Liver (tissue), 3 donors: ENCODE data around the gene WWOX.

Source experiments
- EGR1 ChIP-seq, 2 donors: IDR thresholded peaks; 2 replicates each; pipeline ENCODE4 v1.6.1; 2016 to 2018; ENCODE audit warnings: antibody characterized with exemption in 2 of 2, low read depth in 2 of 2
- HNF4A ChIP-seq, 2 donors: conservative IDR thresholded peaks; 2 replicates each; pipeline ENCODE4 v1.6.1; 2016; ENCODE audit warnings: antibody characterized with exemption in 2 of 2, mild to moderate bottlenecking in 2 of 2
- HNF4G ChIP-seq: IDR thresholded peaks from 2 replicates; pipeline ENCODE4 v1.6.1; 2016; ENCODE audit warnings: antibody characterized with exemption
- JUND ChIP-seq, 2 donors: IDR thresholded peaks; 2 replicates each; pipeline ENCODE4 v1.6.1; 2016; ENCODE audit warnings: antibody characterized with exemption in 2 of 2
- RAD21 ChIP-seq, 2 donors: IDR thresholded peaks; 2 replicates each; pipeline ENCODE4 v1.6.1; 2016; ENCODE audit warnings: antibody characterized with exemption in 2 of 2, mild to moderate bottlenecking in 2 of 2
- RXRA ChIP-seq, 2 donors: IDR thresholded peaks; 2 replicates each; pipeline ENCODE4 v1.6.1; 2017 to 2018; ENCODE audit warnings: antibody characterized with exemption in 2 of 2, mild to moderate bottlenecking in 1 of 2
- SP1 ChIP-seq: IDR thresholded peaks from 2 replicates; pipeline ENCODE4 v1.6.1; 2018; ENCODE audit warnings: antibody characterized with exemption, mild to moderate bottlenecking
- TAF1 ChIP-seq: conservative IDR thresholded peaks from 2 replicates; pipeline ENCODE4 v1.6.1; 2016; ENCODE audit warnings: antibody characterized with exemption, mild to moderate bottlenecking
- YY1 ChIP-seq: IDR thresholded peaks from 2 replicates; pipeline ENCODE4 v1.6.1; 2016; ENCODE audit warnings: antibody characterized with exemption, mild to moderate bottlenecking
- TF ChIP-seq, protein P1 (sequence below): fragments of 150-350 bp; IDR thresholded peaks from 2 replicates; pipeline ENCODE4 v1.5.1; 2017; ENCODE audit warnings: improper control_type of control experiment, low read depth, low read length; ENCODE audit not compliant: missing input control
- TF ChIP-seq, protein P2 (sequence below): IDR thresholded peaks from 2 replicates; pipeline ENCODE4 v1.6.1; 2016; ENCODE audit warnings: antibody characterized with exemption, mild to moderate bottlenecking
- TF ChIP-seq, protein P3 (sequence below): IDR thresholded peaks from 2 replicates; pipeline ENCODE4 v1.6.1; 2016; ENCODE audit warnings: antibody characterized with exemption
- TF ChIP-seq, protein P4 (sequence below): IDR thresholded peaks from 2 replicates; pipeline ENCODE4 v1.6.1; 2016; ENCODE audit warnings: antibody characterized with exemption
- donor health status: healthy.
- donor health status: healthy.

DNA sequence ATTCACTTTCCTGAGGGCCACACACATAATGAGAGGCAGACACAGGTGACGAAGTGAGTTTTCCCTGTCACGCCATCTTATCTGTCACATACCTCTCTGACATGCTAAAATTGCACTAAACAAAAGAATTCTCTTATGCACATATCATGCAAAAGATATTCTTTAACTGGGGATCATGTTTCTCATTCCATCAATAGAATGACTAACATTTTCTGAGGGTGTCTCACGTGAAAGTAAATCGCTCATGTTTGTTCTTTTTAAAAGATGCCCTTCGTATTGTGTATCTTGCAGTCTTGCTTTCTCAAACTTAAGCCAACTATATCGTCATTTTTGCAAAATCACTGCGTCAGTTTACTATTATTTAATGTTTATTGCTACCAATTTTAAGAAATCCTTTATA is 306.4 kb downstream of the WWOX start:
- TF ChIP-seq RAD21 (IDR thresholded peaks at IDR 0.05) (no peak), SP1 (no peak), HNF4G (no peak), EGR1 (IDR thresholded peaks at IDR 0.05; ENCODE audit: low read depth in 2 of 2) (no peak), HNF4A (conservative IDR thresholded peaks at IDR 0.05) (no peak), JUND (IDR thresholded peaks at IDR 0.05) (no peak), TAF1 (no peak), YY1 (no peak), RXRA (IDR thresholded peaks at IDR 0.05) (no peak)
- TF ChIP-seq, protein P1, sequence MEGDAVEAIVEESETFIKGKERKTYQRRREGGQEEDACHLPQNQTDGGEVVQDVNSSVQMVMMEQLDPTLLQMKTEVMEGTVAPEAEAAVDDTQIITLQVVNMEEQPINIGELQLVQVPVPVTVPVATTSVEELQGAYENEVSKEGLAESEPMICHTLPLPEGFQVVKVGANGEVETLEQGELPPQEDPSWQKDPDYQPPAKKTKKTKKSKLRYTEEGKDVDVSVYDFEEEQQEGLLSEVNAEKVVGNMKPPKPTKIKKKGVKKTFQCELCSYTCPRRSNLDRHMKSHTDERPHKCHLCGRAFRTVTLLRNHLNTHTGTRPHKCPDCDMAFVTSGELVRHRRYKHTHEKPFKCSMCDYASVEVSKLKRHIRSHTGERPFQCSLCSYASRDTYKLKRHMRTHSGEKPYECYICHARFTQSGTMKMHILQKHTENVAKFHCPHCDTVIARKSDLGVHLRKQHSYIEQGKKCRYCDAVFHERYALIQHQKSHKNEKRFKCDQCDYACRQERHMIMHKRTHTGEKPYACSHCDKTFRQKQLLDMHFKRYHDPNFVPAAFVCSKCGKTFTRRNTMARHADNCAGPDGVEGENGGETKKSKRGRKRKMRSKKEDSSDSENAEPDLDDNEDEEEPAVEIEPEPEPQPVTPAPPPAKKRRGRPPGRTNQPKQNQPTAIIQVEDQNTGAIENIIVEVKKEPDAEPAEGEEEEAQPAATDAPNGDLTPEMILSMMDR = no peak
- TF ChIP-seq, protein P2, sequence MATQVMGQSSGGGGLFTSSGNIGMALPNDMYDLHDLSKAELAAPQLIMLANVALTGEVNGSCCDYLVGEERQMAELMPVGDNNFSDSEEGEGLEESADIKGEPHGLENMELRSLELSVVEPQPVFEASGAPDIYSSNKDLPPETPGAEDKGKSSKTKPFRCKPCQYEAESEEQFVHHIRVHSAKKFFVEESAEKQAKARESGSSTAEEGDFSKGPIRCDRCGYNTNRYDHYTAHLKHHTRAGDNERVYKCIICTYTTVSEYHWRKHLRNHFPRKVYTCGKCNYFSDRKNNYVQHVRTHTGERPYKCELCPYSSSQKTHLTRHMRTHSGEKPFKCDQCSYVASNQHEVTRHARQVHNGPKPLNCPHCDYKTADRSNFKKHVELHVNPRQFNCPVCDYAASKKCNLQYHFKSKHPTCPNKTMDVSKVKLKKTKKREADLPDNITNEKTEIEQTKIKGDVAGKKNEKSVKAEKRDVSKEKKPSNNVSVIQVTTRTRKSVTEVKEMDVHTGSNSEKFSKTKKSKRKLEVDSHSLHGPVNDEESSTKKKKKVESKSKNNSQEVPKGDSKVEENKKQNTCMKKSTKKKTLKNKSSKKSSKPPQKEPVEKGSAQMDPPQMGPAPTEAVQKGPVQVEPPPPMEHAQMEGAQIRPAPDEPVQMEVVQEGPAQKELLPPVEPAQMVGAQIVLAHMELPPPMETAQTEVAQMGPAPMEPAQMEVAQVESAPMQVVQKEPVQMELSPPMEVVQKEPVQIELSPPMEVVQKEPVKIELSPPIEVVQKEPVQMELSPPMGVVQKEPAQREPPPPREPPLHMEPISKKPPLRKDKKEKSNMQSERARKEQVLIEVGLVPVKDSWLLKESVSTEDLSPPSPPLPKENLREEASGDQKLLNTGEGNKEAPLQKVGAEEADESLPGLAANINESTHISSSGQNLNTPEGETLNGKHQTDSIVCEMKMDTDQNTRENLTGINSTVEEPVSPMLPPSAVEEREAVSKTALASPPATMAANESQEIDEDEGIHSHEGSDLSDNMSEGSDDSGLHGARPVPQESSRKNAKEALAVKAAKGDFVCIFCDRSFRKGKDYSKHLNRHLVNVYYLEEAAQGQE = no peak
- TF ChIP-seq, protein P3, sequence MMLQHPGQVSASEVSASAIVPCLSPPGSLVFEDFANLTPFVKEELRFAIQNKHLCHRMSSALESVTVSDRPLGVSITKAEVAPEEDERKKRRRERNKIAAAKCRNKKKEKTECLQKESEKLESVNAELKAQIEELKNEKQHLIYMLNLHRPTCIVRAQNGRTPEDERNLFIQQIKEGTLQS = no peak
- TF ChIP-seq, protein P4, sequence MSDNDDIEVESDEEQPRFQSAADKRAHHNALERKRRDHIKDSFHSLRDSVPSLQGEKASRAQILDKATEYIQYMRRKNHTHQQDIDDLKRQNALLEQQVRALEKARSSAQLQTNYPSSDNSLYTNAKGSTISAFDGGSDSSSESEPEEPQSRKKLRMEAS = no peak
